Gastrocnemius medialis (tissue), 4 donors: ENCODE results near the gene AMZ2. TPM values are rescaled to one million over a fixed set of nuclear protein-coding genes. Genes with fewer than 3 reads are reported as not detected.
"Not testable (repeated sequence)": the region's sequence is repeated elsewhere in the genome, so short reads cannot be mapped to it uniquely, and the experiment has no call there.

ENCODE experiments used
- ATAC-seq, 2 donors: fragments of 150-250 bp; one replicate each; pipeline ENCODE4 v1.9.1; 2016
- DNase-seq, 2 donors: peaks; one replicate each; pipeline ENCODE4 v3.0.0-alpha.2; 2019
- H3K27ac ChIP-seq, 4 donors: fragments of 200-600 bp; sonication (generic); 1 replicate in 1 of 4; 2 replicates in 3 of 4; pipeline ENCODE4 v1.5.1; 2016 to 2018; ENCODE audit warnings: mild to moderate bottlenecking in 2 of 4, moderate library complexity in 1 of 4
- H3K27me3 ChIP-seq, 3 donors: fragments of 200-600 bp; sonication (generic) in 2 of 3; 1 replicate in 1 of 3; 2 replicates in 2 of 3; pipeline versions ENCODE4 v1.5.1 to v1.6.0; 2016 to 2019; ENCODE audit warnings: mild to moderate bottlenecking in 1 of 3, moderate library complexity in 1 of 3
- H3K36me3 ChIP-seq, 2 donors: fragments of 200-600 bp; sonication (generic) in 1 of 2; one replicate each; pipeline ENCODE4 v1.5.1; 2017 to 2018
- H3K4me1 ChIP-seq, 2 donors: fragments of 200-600 bp; sonication (generic) in 1 of 2; one replicate each; pipeline ENCODE4 v1.5.1; 2016 to 2017; ENCODE audit warnings: mild to moderate bottlenecking in 2 of 2
- H3K4me3 ChIP-seq, 4 donors: fragments of 200-600 bp; sonication (generic) in 3 of 4; 1 replicate in 1 of 4; 2 replicates in 3 of 4; pipeline ENCODE4 v1.5.1; 2016 to 2019; ENCODE audit warnings: mild to moderate bottlenecking in 2 of 4
- H3K9me3 ChIP-seq, 3 donors: fragments of 200-600 bp; sonication (generic) in 2 of 3; 1 replicate in 1 of 3; 2 replicates in 2 of 3; pipeline ENCODE4 v1.5.1; 2016 to 2019
- POLR2A ChIP-seq, 2 donors: fragments of 450-650 bp; IDR thresholded peaks; one replicate each; pipeline ENCODE4 v1.6.1; 2017; ENCODE audit warnings: antibody characterized with exemption in 2 of 2, mild to moderate bottlenecking in 2 of 2, moderate library complexity in 2 of 2
- in situ Hi-C, 4 donors: fragments of 200-750 bp; cut with MboI; loops; one replicate each; pipeline versions ENCODE4 v1.15.0 to v1.8.0; 2017; ENCODE audit warnings: low sequenced_read_pairs in 4 of 4
- intact Hi-C: fragments of 100-400 bp; cut with DNase I; formaldehyde crosslinking; loops from one replicate; pipeline ENCODE4 v1.15.1; 2023; ENCODE audit warnings: low total_unique reads
- total RNA-seq, 4 donors: library from RNA; depleted of rRNA; stranded (reverse); fragments of >200 nt; gene quantifications; one replicate each; pipeline versions ENCODE4 v1.1.0 to v1.2.3, GENCODE V29; 2016
- TF ChIP-seq, protein P1 (sequence below), 5 experiments: fragments of 450-650 bp in 3 of 5; fragments of 200-600 bp in 2 of 5; sonication (generic) in 2 of 5; IDR thresholded peaks in 4 of 5; conservative IDR thresholded peaks in 1 of 5; 1 replicate in 4 of 5; 2 replicates in 1 of 5; pipeline ENCODE4 v1.5.1; 2016 to 2019; ENCODE audit warnings: antibody characterized with exemption in 5 of 5, mild to moderate bottlenecking in 3 of 5, moderate library complexity in 3 of 5

AMZ2 gene
- total RNA-seq, 4 donors from 2014 or later = 47.6 to 86.9 (median 61.8) TPM

DNA sequence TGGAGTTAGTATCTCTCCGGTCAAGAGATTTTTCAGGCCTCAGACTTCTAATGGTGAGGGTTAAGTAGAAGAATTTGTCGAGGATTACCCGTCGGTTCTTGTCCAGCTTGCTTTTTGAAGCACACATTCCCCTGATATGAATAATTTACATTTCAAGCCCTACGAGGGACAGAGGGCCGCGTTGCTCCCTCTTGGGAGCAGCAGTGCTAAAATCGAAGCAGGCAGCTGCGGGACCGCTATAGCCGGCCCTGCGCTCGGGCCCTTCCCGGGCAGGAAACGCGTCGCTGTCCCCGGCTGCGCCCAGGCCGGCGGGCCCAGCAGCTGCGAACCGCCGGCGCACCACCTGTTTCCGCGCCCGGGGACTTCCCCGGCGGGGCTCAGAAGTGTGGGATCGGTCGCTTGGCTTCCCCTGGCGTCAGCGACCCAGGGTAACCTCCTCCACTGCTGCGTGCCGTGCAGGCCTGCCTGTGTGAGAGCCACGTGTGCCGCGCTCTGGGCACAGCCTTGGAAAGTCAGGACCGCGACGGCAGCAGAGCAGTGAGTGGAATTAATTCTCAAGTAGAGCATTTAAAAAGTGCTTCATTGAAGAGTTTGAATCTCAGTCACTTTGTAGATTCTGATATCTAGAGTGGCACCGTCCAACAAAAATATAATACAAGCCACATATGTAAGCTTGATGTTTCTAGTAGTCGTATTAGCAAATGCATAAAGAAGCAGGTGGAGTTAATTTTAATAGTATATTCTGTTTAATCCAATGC is 11.2 kb downstream of the AMZ2 start:
- Histone ChIP-seq H3K4me1 (peaks cover 5 to 11% of the 10 kb centered on the region in 2 donors), H3K36me3 (peaks cover 0 to 26% of the 10 kb centered on the region in 2 donors), H3K4me3 (peak overlapping the region in 2 of 4 donors; percentile 20 to 31), H3K27ac (peak overlapping the region; percentile 50 to 89 (median 74))
- peak in 1 of 2 donors; percentile 31 for TF ChIP-seq POLR2A (IDR thresholded peaks at IDR 0.05)
- H3K27me3 ChIP-seq, intact Hi-C loops, H3K9me3 ChIP-seq: not testable (repeated sequence)
- peak; percentile 73 to 75 for ATAC-seq
- in situ Hi-C loops = loop anchor here in 1 of 4 donors (25.0 kb wide), 1 partner anchor 503 kb away; no protein-coding TSS in a partner anchor
- DNase-seq = peak; percentile 37 to 41

DNA sequence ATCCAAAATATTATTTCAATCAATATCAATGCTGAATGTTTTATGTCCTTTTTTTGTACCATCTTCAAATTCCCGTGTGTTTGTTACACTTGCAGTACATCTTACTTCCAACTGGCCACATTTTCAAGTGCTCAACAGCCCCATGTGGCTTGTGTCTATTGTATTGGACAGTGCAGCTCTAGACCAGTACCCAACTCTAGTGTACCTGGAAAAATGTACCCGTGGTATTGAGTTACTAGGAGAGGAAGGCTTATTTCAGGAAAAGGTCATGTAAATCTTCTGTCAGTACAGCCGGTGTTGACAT is 11.8 kb downstream of the AMZ2 start:
- H3K9me3 ChIP-seq, DNase-seq, intact Hi-C loops, H3K27me3 ChIP-seq: not testable (repeated sequence)
- in situ Hi-C loops = loop anchor here in 1 of 4 donors (25.0 kb wide), 1 partner anchor 503 kb away; no protein-coding TSS in a partner anchor
- peak; percentile 22 to 39 for ATAC-seq
- peak overlapping the region; percentile 50 to 89 (median 74) for H3K27ac ChIP-seq
- H3K4me1 ChIP-seq = peaks cover 5 to 11% of the 10 kb centered on the region in 2 donors
- peak overlapping the region in 2 of 4 donors; percentile 20 to 31 for H3K4me3 ChIP-seq
- peaks cover 0 to 21% of the 10 kb centered on the region in 2 donors for H3K36me3 ChIP-seq

DNA sequence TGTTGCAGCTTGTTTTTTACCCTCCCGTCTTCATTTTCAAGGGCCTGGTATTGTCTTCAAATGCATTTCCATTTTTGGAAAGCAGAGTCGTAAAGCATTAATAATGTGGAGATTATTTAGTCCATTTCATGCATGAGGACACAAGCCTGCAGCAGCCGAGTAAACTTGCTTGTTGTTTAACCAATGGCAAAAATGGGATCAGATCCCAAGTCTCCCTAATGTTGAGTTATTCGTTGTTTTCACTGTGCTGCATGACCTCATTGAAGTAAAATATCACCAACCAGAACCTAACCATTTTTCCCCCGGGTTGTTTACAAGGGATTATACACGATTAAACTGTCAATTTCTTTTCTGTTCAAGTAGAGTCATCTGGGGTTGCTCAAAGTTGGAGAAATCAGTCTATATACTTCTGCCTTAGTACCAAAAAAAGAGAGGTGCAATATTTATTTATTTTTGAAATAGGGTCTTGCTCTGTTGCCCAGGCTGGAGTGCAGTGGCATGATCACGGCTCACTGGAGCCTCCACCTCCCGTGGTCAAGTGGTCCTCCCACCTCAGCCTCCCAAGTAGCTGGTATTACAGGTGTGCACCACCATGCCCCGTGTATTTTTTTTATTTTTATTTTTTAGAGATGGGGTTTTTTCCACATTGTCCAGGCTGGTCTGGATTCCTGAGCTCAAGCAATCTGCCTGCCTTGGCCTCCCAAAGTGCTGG is 12.4 kb downstream of the AMZ2 start:
- intact Hi-C loops (no loop called here), in situ Hi-C loops (loop anchor here (5.0 to 25.0 kb wide), 6 partner anchors 125 to 502 kb away; no protein-coding TSS in a partner anchor)
- Histone ChIP-seq H3K27me3 (no peaks in the 10 kb centered on the region), H3K9me3 (no peaks in the 10 kb centered on the region), H3K4me1 (peaks cover 5 to 11% of the 10 kb centered on the region in 2 donors), H3K36me3 (peaks cover 0 to 16% of the 10 kb centered on the region in 2 donors), H3K27ac (peak overlapping the region in 3 of 4 donors; percentile 50 to 89 (median 83)), H3K4me3 (no peak overlapping the region)
- DNase-seq = no peak
- ATAC-seq = no peak
- TF ChIP-seq, protein P1, sequence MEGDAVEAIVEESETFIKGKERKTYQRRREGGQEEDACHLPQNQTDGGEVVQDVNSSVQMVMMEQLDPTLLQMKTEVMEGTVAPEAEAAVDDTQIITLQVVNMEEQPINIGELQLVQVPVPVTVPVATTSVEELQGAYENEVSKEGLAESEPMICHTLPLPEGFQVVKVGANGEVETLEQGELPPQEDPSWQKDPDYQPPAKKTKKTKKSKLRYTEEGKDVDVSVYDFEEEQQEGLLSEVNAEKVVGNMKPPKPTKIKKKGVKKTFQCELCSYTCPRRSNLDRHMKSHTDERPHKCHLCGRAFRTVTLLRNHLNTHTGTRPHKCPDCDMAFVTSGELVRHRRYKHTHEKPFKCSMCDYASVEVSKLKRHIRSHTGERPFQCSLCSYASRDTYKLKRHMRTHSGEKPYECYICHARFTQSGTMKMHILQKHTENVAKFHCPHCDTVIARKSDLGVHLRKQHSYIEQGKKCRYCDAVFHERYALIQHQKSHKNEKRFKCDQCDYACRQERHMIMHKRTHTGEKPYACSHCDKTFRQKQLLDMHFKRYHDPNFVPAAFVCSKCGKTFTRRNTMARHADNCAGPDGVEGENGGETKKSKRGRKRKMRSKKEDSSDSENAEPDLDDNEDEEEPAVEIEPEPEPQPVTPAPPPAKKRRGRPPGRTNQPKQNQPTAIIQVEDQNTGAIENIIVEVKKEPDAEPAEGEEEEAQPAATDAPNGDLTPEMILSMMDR (IDR thresholded peaks at IDR 0.05 in 4 of 5, conservative IDR thresholded peaks at IDR 0.05 in 1 of 5) = no peak
- no peak for TF ChIP-seq POLR2A (IDR thresholded peaks at IDR 0.05)

DNA sequence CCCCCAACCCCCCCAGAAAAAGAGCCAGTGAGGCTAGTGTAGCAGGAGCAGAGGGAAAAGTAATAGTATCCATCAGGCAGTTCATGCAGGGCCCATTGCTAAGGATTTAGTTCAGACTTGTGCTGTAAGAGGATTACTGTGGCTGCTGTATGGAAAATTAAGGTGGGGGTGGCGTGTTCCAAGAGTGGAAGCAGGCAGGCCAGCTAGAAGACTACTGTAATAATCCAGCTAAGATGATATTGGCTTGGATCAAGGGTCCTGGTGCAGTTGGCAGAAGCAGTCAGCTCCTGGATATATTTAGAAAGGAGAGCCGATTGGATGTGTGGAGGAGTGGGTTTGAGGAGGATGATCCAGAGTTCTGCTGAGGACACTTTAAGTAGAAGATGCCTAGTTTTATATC is 14.6 kb downstream of the AMZ2 start:
- ATAC-seq, H3K9me3 ChIP-seq, H3K27me3 ChIP-seq, H3K4me3 ChIP-seq, H3K36me3 ChIP-seq, DNase-seq: not testable (repeated sequence)
- in situ Hi-C loops = loop anchor here (5.0 to 25.0 kb wide), 6 partner anchors 122 to 500 kb away; no protein-coding TSS in a partner anchor
- intact Hi-C loops = loop anchor here (2.0 kb wide), 1 partner anchor 28 kb away; the partner anchor contains the start of genes ARSG and SLC16A6
- Histone ChIP-seq H3K4me1 (peaks cover 5 to 11% of the 10 kb centered on the region in 2 donors), H3K27ac (peak overlapping the region in 3 of 4 donors; percentile 46 to 66 (median 52))

DNA sequence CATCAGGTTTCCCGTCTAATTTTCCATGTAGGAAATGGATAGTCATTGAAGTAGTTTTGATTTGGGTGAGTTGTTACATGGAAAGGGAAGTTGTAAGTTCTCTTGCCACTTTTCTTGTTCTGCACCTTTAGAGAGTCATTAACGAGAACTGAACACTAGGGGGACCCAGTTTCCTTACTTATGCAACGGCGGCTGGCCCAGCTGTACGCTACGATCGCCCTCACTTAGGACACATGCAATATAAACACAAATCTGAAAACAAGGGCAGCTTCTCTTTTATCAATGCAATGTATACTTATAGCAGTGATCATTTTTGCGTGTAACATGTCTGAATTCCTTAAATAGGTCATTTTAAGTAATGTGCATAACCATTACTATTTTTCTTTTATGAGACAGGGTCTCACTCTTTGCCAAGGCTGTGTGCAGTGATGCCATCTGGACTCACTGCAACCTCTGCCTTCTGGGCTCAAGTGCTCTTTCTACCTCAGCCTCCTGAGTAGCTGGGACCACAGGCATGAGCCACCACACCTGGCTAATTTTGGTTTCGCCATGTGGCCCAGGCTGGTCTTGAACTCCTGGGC is 15.3 kb downstream of the AMZ2 start:
- not testable (repeated sequence) for H3K36me3 ChIP-seq, H3K4me3 ChIP-seq, DNase-seq, H3K27me3 ChIP-seq, H3K9me3 ChIP-seq
- TF ChIP-seq, protein P1 (IDR thresholded peaks at IDR 0.05 in 4 of 5, conservative IDR thresholded peaks at IDR 0.05 in 1 of 5) = peak; percentile 27 to 71 (median 66)
- H3K27ac ChIP-seq = peak overlapping the region; percentile 46 to 75 (median 59)
- intact Hi-C loops = loop anchor here (1.0 to 2.0 kb wide), 4 partner anchors 28 to 200 kb away; partner anchors contain the start of genes ARSG and SLC16A6
- peak; percentile 79 to 81 for ATAC-seq
- H3K4me1 ChIP-seq = peaks cover 5 to 11% of the 10 kb centered on the region in 2 donors
- in situ Hi-C loops = loop anchor here (5.0 to 25.0 kb wide), 6 partner anchors 122 to 499 kb away; no protein-coding TSS in a partner anchor

DNA sequence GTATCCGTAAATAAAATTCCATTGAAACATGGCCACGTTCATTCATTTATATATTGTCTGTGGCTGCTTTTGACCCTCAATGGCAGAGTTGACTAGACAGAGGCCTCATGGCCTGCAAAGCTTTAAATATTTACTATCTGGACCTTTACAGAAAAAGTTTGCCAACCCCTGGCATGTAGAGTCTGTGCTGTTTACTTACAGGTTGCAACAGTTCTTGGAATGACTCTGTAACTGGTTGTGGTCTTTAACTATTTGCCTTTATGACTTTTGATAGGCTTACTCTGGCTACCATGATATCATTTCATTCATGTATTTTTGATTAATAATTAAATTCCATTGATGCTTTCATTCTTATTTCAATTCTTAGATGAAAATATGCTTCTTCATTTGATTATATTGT is 18.0 kb downstream of the AMZ2 start:
- H3K36me3 ChIP-seq, ATAC-seq, H3K27me3 ChIP-seq, DNase-seq, H3K4me3 ChIP-seq, H3K9me3 ChIP-seq, H3K27ac ChIP-seq, intact Hi-C loops, H3K4me1 ChIP-seq: not testable (repeated sequence)
- in situ Hi-C loops = loop anchor here (10.0 to 25.0 kb wide), 5 partner anchors 119 to 496 kb away; no protein-coding TSS in a partner anchor
